Activated T-cell treated with anti-CD3 and anti-CD28 coated beads, Interleukin-2, amount 50 U/mL, for 48 hours (primary cell): ENCODE data around the gene PLA2G2C.

Source experiments
- DNase-seq, 2 experiments: peaks; one replicate each; pipeline ENCODE4 v3.0.0-alpha.2; 2020

PLA2G2C gene

DNA sequence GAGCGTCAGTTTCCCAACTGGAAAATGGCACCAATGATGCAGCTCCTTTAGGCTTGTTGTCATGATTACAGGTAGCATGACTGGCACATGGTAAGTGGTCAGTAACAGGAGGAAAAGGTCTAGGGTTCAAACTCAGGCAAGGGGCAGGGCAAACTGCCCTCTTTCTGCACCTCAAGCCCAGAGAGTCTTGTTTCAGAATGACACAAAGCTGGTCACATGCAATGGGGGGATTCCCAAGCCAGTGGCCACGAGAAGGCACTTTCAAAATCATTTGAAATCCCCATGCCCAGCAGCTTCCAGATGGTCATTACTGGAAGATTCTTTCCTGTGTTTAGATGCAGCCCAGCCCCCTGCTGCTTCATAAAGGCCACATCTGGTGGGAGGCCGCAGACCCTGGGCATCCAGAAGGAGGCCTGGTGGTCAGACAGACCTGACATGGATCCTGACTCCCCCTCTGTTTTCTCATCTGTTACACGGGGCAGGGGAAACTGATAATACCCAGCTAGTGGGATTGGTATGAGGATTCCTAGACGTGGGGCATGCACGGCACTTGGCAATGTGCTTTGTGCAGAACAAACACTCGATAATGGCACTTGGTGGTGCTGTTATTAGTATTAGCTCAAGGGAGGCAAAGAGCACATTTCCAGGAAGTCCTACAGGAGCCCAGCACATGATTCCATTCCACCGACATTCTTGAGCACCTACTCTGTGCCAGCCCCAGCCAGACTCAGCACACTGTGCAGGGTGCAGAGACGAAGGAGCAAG, 60.1 kb downstream of the PLA2G2C start:
- no peak for DNase-seq

DNA sequence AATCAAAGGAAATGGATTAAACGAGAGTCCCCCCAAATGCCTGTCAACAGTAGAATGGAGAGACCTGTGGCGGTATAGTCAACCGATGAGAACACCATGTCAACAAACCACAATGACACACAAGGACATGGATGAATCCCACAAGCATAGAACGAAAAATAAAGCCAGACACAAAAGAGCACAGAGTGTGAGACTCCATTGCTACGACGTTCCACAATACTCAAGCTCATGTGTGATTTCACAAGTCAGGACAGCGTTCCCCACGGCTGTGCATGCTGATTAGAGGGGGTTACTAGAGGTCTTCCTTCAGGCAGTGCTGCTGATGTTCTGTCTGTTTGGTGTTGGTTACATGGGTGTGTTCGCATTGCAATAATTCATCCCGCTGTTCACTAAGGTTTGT, 61.2 kb downstream of the PLA2G2C start:
- DNase-seq, result no peak

GRCh38 chr1:20124456-20125057, 61.8 kb downstream of the PLA2G2C start:
- no peak for DNase-seq

DNA sequence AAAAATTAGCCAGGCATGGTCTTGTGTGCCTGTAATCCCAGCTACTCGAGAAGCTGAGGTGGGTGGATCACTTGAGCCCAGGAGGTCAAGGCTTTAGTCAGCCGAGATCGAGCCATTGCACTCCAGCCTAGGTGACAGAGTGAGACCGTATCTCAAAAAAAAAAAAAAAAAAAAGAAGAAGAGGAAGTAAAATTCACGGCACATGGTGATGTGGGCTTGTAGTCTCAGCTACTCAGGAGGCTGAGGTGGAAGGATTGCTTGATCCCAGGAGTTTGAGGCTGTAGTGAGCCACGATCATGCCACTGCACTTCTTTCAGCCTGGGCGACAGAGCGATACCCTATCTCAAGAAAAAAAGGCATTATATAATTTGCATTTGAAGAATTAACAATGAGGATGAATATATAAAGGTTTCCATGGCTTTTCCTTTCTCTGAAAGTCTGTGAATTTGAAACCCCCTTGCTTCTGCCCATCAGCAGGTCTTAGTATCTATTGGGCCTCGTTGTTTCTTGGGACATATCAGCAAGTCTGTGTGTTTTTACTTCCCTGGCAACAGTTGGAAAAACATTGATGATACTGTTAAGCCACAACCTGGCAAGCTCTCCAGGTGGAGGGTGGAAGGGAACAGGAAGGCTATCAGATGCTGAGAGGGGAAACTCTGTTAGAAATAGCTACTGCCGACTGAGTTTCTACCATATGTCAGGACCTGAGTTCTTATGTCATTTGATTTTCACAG, 62.4 kb downstream of the PLA2G2C start:
- no peak for DNase-seq

GRCh38 chr1:20120796-20121195, 65.5 kb downstream of the PLA2G2C start:
- no peak for DNase-seq

- DNase-seq, result no peak
These were observed 67.0 kb downstream of the PLA2G2C start, which contains the start of gene PLA2G2D for GRCh38 chr1:20119347-20119746. PLA2G2D (minus strand) TSS chr1:20119536; CDS start chr1:20119498, 38 bp downstream.

GRCh38 chr1:20117236-20117635, 69.1 kb downstream of the PLA2G2C start:
- DNase-seq, result no peak

- no peak for DNase-seq
These were observed 70.4 kb downstream of the PLA2G2C start for GRCh38 chr1:20115916-20116315.

- DNase-seq, result no peak
These were observed 70.8 kb downstream of the PLA2G2C start for GRCh38 chr1:20115479-20115878.

GRCh38 chr1:20114021-20114648, 72.2 kb downstream of the PLA2G2C start:
- no peak for DNase-seq
